ENCODE results near the gene SLC35E1. TPM values are rescaled to one million over a fixed set of nuclear protein-coding genes. Genes with fewer than 3 reads are reported as not detected.
A peak's percentile ranks its signal among the peaks of the same experiment; 100 is the strongest.

SLC35E1 gene
- total RNA-seq, 1 donor from 2014 or later = 63.1 TPM

GRCh38 chr19:16575861-16576689, 3.9 kb upstream of the SLC35E1 start:
- Histone ChIP-seq H3K36me3 (ENCODE audit: insufficient read depth, low read length) (peaks cover 2% of the 10 kb centered on the region), H3K27me3 (ENCODE audit: insufficient read depth, low read length) (no peaks in the 10 kb centered on the region), H3K79me2 (ENCODE audit: insufficient read depth, low read length) (peaks cover 95% of the 10 kb centered on the region), H3K9me3 (ENCODE audit: insufficient read depth, low read depth, low read length) (no peaks in the 10 kb centered on the region), H3K27ac (ENCODE audit: low read depth, low read length) (no peak overlapping the region), H3K4me2 (ENCODE audit: low read length) (no peak overlapping the region), H3K9ac (ENCODE audit: low read length) (no peak overlapping the region), H4K20me1 (ENCODE audit: insufficient read depth, low read length) (peaks cover 77% of the 10 kb centered on the region), H3K4me3 (ENCODE audit: insufficient read depth, low read depth, low read length) (no peak overlapping the region), H2AFZ (ENCODE audit: low read depth, low read length) (no peak overlapping the region), H3K4me1 (ENCODE audit: insufficient read depth, low read length) (peaks cover 15% of the 10 kb centered on the region)
- H3K36me3 Mint-ChIP-seq (ENCODE audit: low read depth, unreplicated experiment) = peaks cover 17% of the 10 kb centered on the region
- H3K9me3 Mint-ChIP-seq (ENCODE audit: unreplicated experiment) = no peaks in the 10 kb centered on the region
- no peak overlapping the region for H3K27ac Mint-ChIP-seq (ENCODE audit: unreplicated experiment)
- peaks cover 22% of the 10 kb centered on the region for H3K4me1 Mint-ChIP-seq (ENCODE audit: low read depth, unreplicated experiment)
- no peak overlapping the region for H3K4me3 Mint-ChIP-seq (ENCODE audit: unreplicated experiment)
- DNase-seq (ENCODE audit: low read depth) (no peak), FAIRE-seq (no peak)
- H3K27me3 Mint-ChIP-seq (ENCODE audit: low read depth, unreplicated experiment) = no peaks in the 10 kb centered on the region
- TF ChIP-seq CTCF (IDR thresholded peaks at IDR 0.05; ENCODE audit: insufficient read depth, low read depth, low read length) (no peak), EZH2 (IDR thresholded peaks at IDR 0.05; ENCODE audit: insufficient read depth, low read length) (no peak)

GRCh38 chr19:16575282-16575681, 3.1 kb upstream of the SLC35E1 start:
- peak overlapping the region; percentile 18 for H3K4me3 Mint-ChIP-seq (ENCODE audit: unreplicated experiment)
- H3K4me1 ChIP-seq (ENCODE audit: insufficient read depth, low read length) = peaks cover 17% of the 10 kb centered on the region
- peaks cover 95% of the 10 kb centered on the region for H3K79me2 ChIP-seq (ENCODE audit: insufficient read depth, low read length)
- H3K27ac Mint-ChIP-seq (ENCODE audit: unreplicated experiment) = no peak overlapping the region
- H2AFZ ChIP-seq (ENCODE audit: low read depth, low read length) = no peak overlapping the region
- no peaks in the 10 kb centered on the region for H3K27me3 ChIP-seq (ENCODE audit: insufficient read depth, low read length)
- no peak overlapping the region for H3K4me2 ChIP-seq (ENCODE audit: low read length)
- peaks cover 2% of the 10 kb centered on the region for H3K36me3 ChIP-seq (ENCODE audit: insufficient read depth, low read length)
- FAIRE-seq = no peak
- H3K4me3 ChIP-seq (ENCODE audit: insufficient read depth, low read depth, low read length) = no peak overlapping the region
- TF ChIP-seq CTCF (IDR thresholded peaks at IDR 0.05; ENCODE audit: insufficient read depth, low read depth, low read length) (no peak), EZH2 (IDR thresholded peaks at IDR 0.05; ENCODE audit: insufficient read depth, low read length) (no peak)
- H3K9ac ChIP-seq (ENCODE audit: low read length) = no peak overlapping the region
- H4K20me1 ChIP-seq (ENCODE audit: insufficient read depth, low read length) = peaks cover 75% of the 10 kb centered on the region
- H3K9me3 Mint-ChIP-seq (ENCODE audit: unreplicated experiment) = no peaks in the 10 kb centered on the region
- no peak for DNase-seq (ENCODE audit: low read depth)
- H3K36me3 Mint-ChIP-seq (ENCODE audit: low read depth, unreplicated experiment) = peaks cover 17% of the 10 kb centered on the region
- no peaks in the 10 kb centered on the region for H3K27me3 Mint-ChIP-seq (ENCODE audit: low read depth, unreplicated experiment)
- no peak overlapping the region for H3K27ac ChIP-seq (ENCODE audit: low read depth, low read length)
- no peaks in the 10 kb centered on the region for H3K9me3 ChIP-seq (ENCODE audit: insufficient read depth, low read depth, low read length)
- peaks cover 17% of the 10 kb centered on the region for H3K4me1 Mint-ChIP-seq (ENCODE audit: low read depth, unreplicated experiment)

- TF ChIP-seq CTCF (IDR thresholded peaks at IDR 0.05; ENCODE audit: insufficient read depth, low read depth, low read length) (no peak), EZH2 (IDR thresholded peaks at IDR 0.05; ENCODE audit: insufficient read depth, low read length) (no peak)
- FAIRE-seq (no peak), DNase-seq (ENCODE audit: low read depth) (no peak)
- peaks cover 24% of the 10 kb centered on the region for H3K4me1 Mint-ChIP-seq (ENCODE audit: low read depth, unreplicated experiment)
- H3K27ac Mint-ChIP-seq (ENCODE audit: unreplicated experiment) = no peak overlapping the region
- H3K36me3 Mint-ChIP-seq (ENCODE audit: low read depth, unreplicated experiment) = peaks cover 13% of the 10 kb centered on the region
- no peaks in the 10 kb centered on the region for H3K27me3 ChIP-seq (ENCODE audit: insufficient read depth, low read length)
- peaks cover 22% of the 10 kb centered on the region for H3K4me1 ChIP-seq (ENCODE audit: insufficient read depth, low read length)
- peak overlapping the region; percentile 98 for H3K4me3 Mint-ChIP-seq (ENCODE audit: unreplicated experiment)
- no peak overlapping the region for H3K4me3 ChIP-seq (ENCODE audit: insufficient read depth, low read depth, low read length)
- no peaks in the 10 kb centered on the region for H3K9me3 ChIP-seq (ENCODE audit: insufficient read depth, low read depth, low read length)
- no peak overlapping the region for H2AFZ ChIP-seq (ENCODE audit: low read depth, low read length)
- H3K9ac ChIP-seq (ENCODE audit: low read length) = no peak overlapping the region
- no peaks in the 10 kb centered on the region for H3K27me3 Mint-ChIP-seq (ENCODE audit: low read depth, unreplicated experiment)
- H3K79me2 ChIP-seq (ENCODE audit: insufficient read depth, low read length) = peaks cover 95% of the 10 kb centered on the region
- no peak overlapping the region for H3K27ac ChIP-seq (ENCODE audit: low read depth, low read length)
- H3K4me2 ChIP-seq (ENCODE audit: low read length) = peak overlapping the region; percentile 90
- H3K36me3 ChIP-seq (ENCODE audit: insufficient read depth, low read length) = no peaks in the 10 kb centered on the region
- peaks cover 74% of the 10 kb centered on the region for H4K20me1 ChIP-seq (ENCODE audit: insufficient read depth, low read length)
- no peaks in the 10 kb centered on the region for H3K9me3 Mint-ChIP-seq (ENCODE audit: unreplicated experiment)
Observed at GRCh38 chr19:16573925-16574324, 1.7 kb upstream of the SLC35E1 start.

Measured in astrocyte (in vitro differentiated cells and primary cell).